Inferior parietal cortex (tissue), 1 donor: ENCODE results near the gene DXO.
A peak's percentile ranks its signal among the peaks of the same experiment; 100 is the strongest.
"Not testable (repeated sequence)": the region's sequence is repeated elsewhere in the genome, so short reads cannot be mapped to it uniquely, and the experiment has no call there.

ENCODE experiments used
- DNase-seq: peaks from one replicate; pipeline ENCODE4 v3.0.0-alpha.2; 2016; ENCODE audit errors: extremely low spot score

DXO gene

DNA sequence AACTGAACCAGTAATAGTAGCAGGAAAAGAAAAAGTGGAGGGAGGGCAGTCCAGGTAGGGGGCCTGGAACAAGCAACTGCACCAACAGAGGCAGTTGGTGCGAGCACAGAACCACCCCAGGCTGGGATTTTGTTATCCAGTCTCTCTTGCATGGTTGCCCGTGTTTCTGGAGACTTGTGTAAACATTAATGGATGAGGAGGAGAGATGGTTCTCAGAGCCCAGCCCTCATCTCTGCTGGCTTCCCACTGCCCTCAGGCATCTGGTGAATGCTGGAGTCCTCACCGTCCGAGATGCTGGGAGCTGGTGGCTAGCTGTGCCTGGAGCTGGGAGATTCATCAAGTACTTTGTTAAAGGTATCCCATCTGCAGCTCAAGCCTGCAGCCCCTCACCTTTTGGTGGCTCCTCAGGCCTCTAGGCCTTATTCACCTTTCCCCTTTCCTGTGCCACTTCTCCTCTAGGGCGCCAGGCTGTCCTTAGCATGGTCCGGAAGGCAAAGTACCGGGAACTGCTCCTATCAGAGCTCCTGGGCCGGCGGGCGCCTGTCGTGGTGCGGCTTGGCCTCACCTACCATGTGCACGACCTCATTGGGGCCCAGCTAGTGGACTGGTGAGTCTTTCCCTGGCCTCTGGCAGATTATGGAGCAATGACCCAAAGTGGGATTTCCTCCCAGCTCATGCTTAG is 8.4 kb upstream of the DXO start:
- DNase-seq = not testable (repeated sequence)

DNA sequence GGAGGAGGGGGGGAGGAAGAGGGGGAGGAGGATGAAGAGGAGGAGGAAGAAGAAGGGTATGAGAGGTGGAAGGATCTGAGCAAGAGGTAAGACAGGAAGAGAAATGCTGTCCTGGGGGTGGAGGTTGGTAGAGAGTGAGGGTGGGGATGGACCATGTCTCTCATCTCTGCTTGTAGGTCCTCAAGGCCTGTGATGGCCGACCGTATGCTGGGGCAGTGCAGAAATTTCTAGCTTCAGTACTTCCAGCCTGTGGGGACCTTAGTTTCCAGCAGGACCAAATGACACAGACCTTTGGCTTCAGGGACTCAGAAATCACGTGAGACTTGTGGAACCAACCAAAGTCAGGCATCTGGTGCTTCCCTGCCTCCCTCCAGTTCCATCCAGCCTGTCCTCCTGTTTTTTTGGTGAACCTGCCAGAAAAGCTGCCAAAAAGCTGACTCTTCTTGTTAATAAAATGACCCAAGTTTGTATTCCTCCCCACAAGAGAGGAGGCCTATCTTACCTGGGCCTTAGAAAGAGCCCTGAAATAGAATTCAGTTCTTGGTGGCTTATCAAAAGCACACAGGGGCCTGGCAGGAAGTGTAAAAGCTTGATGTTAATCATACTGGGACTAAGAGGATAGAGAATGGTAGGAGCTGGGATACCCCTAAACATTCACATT is 7.4 kb upstream of the DXO start:
- no peak for DNase-seq

DNA sequence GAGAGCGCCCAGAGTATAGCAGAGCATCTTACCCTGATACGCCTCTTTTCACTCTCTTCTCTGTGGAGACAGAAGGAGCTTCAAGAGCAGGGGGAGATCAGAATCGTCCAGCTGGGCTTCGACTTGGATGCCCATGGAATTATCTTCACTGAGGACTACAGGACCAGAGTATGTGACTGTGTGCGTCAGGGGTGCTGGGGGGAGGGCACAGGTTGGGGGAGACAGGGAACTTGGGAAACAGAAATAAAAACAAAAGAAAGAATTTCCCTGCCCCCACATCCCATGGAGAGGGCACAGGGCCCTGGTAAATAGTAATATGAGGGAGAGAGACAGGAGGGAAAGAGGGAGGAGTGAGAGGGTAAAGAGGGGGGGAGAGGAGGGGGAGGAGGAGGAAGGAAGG is 6.9 kb upstream of the DXO start:
- DNase-seq = no peak

DNA sequence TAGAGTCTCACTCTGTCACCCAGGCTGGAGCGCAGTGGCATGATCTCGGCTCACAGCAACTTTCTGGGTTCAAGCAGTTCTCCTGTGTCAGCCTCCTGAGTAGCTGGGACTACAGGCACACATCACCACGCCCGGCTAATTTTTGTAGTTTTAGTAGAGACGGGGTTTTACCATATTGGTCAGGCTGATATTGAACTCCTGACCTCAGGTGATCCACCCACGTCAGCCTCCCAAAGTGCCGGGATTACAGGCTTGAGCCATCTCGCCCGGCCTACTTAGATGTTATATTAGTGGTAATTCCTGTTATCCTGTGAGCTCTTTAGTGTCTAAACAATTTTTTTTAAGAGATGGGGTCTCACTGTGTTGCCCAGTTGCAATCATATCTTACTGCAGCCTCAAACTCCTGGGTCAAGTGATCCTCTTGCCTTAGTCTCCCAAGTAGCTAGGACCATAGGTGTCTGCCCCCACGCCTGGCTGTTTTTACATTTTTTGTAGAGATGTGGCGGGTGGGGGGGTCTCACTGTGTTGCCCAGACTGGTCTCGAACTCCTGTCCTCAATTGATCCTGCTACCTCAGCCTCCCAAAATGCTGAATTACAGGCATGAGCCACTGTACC is 6.0 kb upstream of the DXO start:
- no peak for DNase-seq

GRCh38 chr6:31976065-31976464 is 4.1 kb upstream of the DXO start:
- DNase-seq = not testable (repeated sequence)

DNA sequence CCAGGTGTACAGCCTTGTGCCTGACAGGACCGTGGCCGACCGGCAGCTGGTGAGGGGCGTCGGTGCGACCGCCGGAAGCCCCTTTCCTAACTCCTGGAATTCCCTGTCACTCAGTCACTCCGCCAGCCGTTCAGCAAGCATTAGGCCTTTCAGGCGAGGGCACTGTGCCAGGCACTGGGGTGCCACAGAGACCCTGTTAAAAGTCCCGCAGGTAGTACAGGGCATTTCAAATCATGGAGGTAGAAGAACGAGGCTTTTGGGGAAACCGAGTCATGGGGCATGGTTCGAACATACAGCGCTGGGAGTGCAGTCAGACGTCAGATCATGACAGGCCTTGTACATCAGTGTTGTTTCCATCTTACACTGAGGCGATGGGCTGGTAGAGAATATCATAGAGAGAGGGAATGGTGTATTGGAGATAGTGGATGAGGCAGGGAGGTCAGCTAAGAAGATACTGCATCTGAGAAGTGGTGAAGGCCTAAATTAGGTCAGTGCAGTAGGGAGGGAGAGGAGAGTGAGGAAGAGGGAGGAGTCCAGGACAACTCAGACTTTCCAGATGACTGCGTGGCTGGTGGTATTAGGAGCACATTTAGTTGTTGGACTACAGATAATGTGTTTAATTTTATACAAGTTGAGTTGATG is 892 bp upstream of the DXO start:
- no peak for DNase-seq

DNA sequence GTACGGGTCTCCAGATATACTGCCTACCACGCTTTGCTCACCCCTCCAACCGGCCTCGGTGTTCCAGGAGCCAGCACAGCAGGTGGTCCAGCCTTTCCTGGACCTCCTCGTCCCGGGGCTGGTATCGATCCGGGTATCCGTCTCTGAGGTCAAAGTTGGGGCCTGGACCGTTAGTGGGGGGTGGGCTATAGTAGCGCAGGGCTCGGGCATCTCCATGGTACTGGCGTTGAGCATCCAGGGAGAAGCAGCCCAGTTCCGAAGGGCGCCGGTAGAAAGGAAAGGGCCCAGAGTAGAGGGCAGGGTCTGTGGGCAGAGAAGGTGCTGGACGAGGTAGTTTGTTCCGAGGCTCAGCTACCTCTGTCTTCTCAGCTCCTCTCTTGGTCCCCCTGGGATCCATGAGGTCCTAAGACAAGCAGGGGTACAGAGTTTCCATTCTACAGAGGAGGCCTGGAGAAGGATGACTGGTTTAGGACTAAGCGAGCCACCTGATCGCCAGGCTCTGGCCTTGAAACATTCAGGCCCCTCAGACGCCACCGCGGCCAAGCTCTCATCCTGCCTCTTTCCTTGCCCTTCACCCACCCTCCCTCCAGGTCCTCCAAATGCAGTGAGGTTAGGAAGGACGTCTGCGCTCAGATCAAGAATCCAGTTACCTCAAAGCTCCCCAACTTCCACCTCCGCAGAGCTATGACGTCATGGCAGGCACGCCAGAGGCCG is 502 bp downstream of the DXO start:
- DNase-seq = no peak

DNA sequence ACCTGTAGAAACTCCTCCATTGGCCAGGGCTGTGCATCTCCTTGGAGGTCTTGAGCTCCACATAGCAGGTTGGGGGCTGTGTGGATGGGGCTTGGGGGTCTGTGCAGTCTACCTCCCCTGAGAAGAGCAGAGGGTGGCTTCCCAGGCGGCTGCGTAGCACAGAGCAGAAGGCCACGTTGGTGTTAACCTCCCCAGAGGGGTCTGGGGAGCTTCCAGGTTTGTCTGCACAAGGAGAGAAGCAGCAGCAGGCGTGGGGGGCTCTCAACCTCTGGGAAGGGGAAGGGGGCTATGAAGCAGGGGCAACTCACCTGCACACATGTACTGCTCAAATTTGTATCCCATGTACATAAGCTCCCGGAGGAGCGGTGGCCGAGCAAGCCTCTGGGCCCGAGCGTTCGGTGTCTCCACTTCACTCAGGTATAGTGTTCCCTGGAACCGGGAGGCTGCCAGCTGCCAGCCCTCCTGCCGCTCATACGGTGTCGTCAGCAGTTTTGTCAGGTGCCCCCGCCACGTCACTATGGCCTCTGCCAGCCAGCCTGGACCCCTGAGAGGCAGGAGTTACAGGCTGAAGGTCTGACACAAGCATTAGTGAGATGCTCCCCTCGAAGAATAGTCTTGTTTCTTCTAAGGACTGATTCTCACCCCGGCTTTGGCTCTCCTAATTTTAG is 1.2 kb downstream of the DXO start:
- no peak for DNase-seq

DNA sequence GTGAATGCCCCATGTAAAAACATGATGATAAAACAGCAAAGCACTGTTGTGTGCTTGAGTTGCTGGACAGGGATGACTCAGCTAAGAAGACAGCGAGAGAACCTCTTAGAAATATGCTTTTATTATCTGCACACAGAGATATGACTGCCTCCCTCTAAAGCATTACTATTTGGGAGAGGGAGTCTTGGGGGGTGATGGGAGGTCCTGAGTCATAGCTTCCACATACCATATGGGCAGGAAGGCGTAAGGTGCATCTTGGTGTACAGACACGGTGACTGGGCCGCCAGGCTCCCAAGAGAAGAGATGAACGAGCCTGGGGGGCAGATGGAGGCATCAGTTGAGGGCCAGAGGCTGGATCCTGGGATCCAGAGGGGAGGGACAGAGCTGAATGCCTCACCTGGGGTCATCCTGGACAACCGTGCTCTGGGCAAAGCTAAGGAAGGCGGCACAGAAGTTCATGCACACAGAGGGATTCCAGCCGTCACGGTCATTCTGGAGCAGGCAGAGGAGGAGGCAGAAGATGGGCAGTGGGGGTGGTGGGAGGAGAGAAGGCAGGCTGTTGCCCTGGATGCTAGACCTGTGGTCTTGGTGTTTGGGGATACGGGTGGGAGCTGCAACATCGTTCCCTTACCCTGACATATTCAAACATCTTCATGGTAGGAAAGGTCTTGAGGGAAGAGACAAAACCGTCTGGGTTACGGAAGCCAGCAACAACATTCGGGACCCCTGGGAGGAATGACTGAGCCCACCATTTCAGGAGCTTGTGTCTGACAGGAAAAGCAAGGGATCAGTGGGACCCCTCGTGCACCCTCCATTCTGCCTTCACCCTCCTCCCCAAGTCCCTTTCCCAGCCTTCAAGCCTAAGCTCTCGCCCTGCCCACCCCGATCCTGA is 2.0 kb downstream of the DXO start:
- peak; percentile 14 for DNase-seq

- no peak for DNase-seq
Measured at GRCh38 chr6:31968791-31969711, 2.9 kb downstream of the DXO start.

- DNase-seq = no peak
Measured at GRCh38 chr6:31968326-31968725, 3.6 kb downstream of the DXO start.

DNA sequence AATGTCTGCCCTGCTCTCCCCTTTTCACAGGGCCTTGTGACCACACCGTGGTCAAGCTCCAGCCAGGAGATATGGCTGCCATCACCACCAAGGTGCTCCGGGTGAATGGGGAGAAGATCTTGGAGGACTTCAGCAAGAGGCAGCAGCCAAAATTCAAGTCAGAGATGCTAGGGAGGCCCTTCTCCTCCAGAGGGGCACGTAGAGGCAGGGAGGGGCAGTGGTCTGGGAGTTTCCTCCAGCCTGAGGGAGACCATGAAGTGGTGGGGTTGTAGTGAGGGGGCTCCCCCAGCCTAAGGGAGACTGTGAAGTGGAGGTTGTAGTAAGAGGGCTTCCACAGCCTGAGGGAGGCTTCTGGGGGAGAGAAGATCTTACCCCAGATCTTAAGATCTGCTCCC is 4.0 kb downstream of the DXO start:
- DNase-seq = no peak

DNA sequence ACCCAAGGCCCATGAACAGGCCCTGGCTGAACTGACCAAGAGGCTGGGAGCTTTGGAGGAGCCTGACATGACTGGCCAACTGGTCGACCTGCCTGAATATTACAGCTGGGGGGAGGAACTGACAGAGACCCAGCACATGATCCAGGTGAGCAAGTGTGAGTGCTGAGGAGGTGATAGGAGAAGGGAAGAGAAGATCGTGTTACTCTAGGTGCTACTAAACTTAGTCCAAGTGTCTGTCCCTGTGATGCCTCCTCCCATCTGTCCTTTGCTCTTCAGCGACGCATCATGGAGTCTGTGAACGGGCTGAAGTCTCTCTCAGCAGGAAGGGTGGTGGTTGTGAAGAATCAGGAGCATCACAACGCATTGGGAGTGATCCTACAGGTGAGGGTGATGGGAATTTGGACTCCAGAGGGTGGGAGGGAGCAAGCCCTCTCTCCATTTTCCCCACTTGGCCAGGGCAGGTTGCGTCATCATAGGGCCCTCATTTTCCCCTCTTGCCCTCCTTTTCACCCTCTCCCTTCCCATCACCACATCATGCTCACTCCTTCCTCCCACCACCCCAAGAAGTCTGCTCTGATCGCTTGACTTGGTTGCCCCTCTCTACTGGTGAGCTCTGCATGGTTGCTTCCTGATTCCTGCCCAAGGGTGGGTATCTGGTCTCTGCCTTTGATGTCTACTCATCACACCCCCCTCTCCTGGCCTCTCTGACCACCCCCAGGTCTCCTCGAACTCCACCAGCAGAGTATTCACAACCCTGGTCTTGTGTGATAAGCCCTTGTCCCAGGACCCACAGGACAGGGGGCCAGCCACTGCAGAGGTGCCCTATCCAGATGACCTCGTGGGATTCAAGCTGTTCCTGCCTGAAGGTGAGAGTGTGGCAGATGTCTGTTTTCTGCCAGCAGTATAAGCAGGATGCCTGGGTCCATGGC is 4.7 kb downstream of the DXO start:
- no peak for DNase-seq

DNA sequence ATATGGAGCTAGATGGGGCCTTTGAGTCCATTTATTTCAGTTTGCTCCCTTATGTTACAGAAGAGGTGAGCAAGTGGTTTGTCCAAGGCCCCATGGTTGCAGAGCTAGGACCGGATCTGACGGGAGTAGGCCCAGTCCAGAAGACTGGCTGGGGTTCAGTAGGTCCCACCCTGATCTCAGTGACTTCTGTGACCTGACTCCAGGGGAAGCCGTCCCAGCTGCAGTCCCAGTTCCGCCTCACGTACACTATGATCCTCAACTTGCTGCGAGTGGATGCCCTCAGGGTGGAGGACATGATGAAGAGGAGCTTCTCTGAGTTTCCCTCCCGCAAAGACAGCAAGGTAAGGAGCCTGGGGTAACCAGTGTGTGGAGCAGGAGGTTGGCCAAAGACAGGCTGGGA is 5.4 kb downstream of the DXO start:
- no peak for DNase-seq

GRCh38 chr6:31965700-31966099 is 6.2 kb downstream of the DXO start:
- no peak for DNase-seq

DNA sequence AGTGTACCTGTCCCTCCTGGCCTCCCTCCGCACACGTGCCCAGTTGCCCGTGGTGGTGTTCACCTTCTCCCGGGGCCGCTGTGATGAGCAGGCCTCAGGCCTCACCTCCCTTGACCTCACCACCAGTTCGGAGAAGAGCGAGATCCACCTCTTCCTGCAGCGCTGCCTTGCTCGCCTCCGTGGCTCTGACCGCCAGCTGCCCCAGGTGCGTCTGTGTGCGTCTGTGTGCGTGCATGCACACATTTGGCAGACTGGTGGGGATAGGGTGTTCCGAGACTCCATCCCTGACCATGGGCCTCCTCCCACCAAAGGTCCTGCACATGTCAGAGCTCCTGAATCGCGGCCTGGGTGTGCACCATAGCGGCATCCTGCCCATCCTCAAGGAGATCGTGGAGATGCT is 8.0 kb downstream of the DXO start:
- DNase-seq = no peak

DNA sequence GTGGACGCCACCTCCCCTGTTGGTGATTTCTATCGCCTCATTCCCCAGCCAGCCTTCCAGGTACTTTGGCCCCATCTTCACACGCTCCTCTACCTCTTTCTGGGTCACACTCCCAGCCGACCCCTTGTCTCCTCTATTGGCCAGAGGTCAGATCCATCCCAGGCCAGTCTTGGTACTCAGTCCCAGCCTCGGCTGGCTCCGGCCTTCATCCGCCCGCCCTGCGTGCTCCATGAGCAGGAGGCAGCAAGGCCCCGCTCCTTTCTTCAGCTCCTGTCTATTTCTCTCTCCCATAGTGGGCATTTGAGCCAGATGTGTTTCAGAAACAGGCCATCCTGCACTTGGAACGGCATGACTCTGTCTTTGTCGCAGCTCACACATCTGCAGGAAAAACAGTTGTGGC is 10.3 kb downstream of the DXO start:
- no peak for DNase-seq
